RPMI7951 (cell line): ENCODE results near the gene PLCG2. TPM values are rescaled to one million over a fixed set of nuclear protein-coding genes. Genes with fewer than 3 reads are reported as not detected.
"Not testable (repeated sequence)": the region's sequence is repeated elsewhere in the genome, so short reads cannot be mapped to it uniquely, and the experiment has no call there.

Experiments used
- DNase-seq: peaks from one replicate; pipeline ENCODE4 v3.0.0-alpha.2; 2012; ENCODE audit warnings: low read depth
- total RNA-seq: library from RNA; depleted of rRNA; stranded (reverse); fragments of >200 nt; shearing (Covaris generic); gene quantifications from 2 replicates; pipeline ENCODE4 v1.2.3, GENCODE V29; 2014

PLCG2 gene
- total RNA-seq, 1 experiment from 2014 or later: 0.36 TPM

- DNase-seq: no peak
Measured at GRCh38 chr16:81912395-81912794, 133.3 kb downstream of the PLCG2 start.

GRCh38 chr16:81913222-81913621, 134.1 kb downstream of the PLCG2 start:
- no peak for DNase-seq

GRCh38 chr16:81917375-81917774, 138.3 kb downstream of the PLCG2 start:
- no peak for DNase-seq

- no peak for DNase-seq
Measured at GRCh38 chr16:81918927-81919326, 139.8 kb downstream of the PLCG2 start.

GRCh38 chr16:81920498-81920897, 141.4 kb downstream of the PLCG2 start:
- no peak for DNase-seq

- DNase-seq: no peak
Measured at GRCh38 chr16:81921085-81921814, 142.2 kb downstream of the PLCG2 start.

- DNase-seq: no peak
Measured at GRCh38 chr16:81921843-81922584, 142.9 kb downstream of the PLCG2 start.

- no peak for DNase-seq
Measured at GRCh38 chr16:81923296-81923695, 144.2 kb downstream of the PLCG2 start.

- no peak for DNase-seq
Measured at GRCh38 chr16:81925016-81925415, 145.9 kb downstream of the PLCG2 start.

GRCh38 chr16:81926036-81926435, 146.9 kb downstream of the PLCG2 start:
- DNase-seq: no peak

GRCh38 chr16:81927561-81928185, 148.6 kb downstream of the PLCG2 start:
- DNase-seq: no peak

GRCh38 chr16:81928271-81928918, 149.3 kb downstream of the PLCG2 start:
- no peak for DNase-seq

- DNase-seq: no peak
Measured at GRCh38 chr16:81928975-81929374, 149.9 kb downstream of the PLCG2 start.

GRCh38 chr16:81929841-81930240, 150.8 kb downstream of the PLCG2 start:
- DNase-seq: no peak

- DNase-seq: no peak
Measured at GRCh38 chr16:81931927-81932326, 152.8 kb downstream of the PLCG2 start.

GRCh38 chr16:81932668-81933067, 153.6 kb downstream of the PLCG2 start:
- DNase-seq: no peak

- DNase-seq: no peak
Measured at GRCh38 chr16:81933361-81933760, 154.3 kb downstream of the PLCG2 start.

GRCh38 chr16:81934711-81935110, 155.6 kb downstream of the PLCG2 start:
- DNase-seq: not testable (repeated sequence)

GRCh38 chr16:81936209-81937000, 157.3 kb downstream of the PLCG2 start:
- no peak for DNase-seq

GRCh38 chr16:81937305-81938038, 158.4 kb downstream of the PLCG2 start:
- DNase-seq: peak; percentile 46
